Brain pericyte (primary cell): ENCODE data around the gene C1orf94.
"Not testable (repeated sequence)": the region's sequence is repeated elsewhere in the genome, so short reads cannot be mapped to it uniquely, and the experiment has no call there.

Source experiments
- DNase-seq: peaks from one replicate; pipeline ENCODE4 v3.0.0-alpha.2; 2012; ENCODE audit warnings: low read depth, low spot score

Gene C1orf94

GRCh38 chr1:34163792-34164731 lies 12.6 kb upstream of the C1orf94 start:
- DNase-seq = no peak

- DNase-seq = no peak
Measured at GRCh38 chr1:34164771-34165391, 11.8 kb upstream of the C1orf94 start, which contains the start of gene CSMD2. Gene CSMD2 (minus strand): TSS chr1:34165230. CDS start chr1:34165097, 133 bp downstream.

GRCh38 chr1:34165422-34165921 lies 11.2 kb upstream of the C1orf94 start:
- no peak for DNase-seq

GRCh38 chr1:34166191-34166624 lies 10.5 kb upstream of the C1orf94 start:
- DNase-seq = no peak

GRCh38 chr1:34166625-34167361 lies 9.9 kb upstream of the C1orf94 start:
- DNase-seq = no peak

DNA sequence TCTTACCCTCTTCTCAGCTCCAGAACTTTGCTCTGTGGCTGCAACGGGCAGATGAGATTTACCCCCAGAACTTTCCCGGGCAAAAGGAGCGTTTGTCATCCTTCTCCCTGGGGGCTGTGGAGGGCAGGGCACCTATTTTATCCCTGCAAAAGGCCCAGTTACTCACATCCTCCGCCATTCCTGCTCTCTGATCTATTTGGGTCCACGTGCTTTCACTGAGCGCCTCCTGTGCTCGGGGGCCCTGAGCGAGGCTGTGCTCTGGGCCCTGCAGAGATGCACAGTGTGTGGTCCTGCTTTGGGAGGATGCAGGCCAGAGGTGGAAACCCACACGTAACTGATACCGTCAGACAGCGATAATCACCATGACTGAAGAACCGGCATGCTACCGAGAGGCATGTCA lies 9.3 kb upstream of the C1orf94 start:
- DNase-seq = no peak

- no peak for DNase-seq
Measured at GRCh38 chr1:34175744-34176143, 963 bp upstream of the C1orf94 start.

- DNase-seq = no peak
Measured at GRCh38 chr1:34178072-34178471, 1.4 kb downstream of the C1orf94 start.

- DNase-seq = not testable (repeated sequence)
Measured at GRCh38 chr1:34183381-34183780, 6.7 kb downstream of the C1orf94 start.

- DNase-seq = no peak
Measured at GRCh38 chr1:34186741-34187494, 10.2 kb downstream of the C1orf94 start.

DNA sequence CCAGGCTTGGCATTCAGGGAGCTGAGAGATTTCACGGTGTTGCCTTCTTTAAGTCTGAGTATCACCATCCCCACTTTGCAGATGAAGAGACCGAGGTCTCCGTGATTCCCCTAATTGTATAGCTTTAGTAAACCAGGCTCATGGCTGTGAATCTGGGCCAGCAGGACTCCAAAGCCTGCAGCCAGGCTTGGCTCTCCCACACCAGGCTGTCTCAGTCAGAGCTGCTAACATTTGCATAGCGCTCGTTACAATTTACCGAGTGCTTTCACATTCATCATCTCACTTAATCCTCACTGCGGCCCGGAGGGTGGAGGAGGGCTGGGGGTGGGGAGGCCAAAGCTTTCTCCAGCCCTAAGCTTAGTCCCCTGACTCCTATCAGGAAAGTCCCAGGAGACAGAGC lies 11.7 kb downstream of the C1orf94 start:
- no peak for DNase-seq

DNA sequence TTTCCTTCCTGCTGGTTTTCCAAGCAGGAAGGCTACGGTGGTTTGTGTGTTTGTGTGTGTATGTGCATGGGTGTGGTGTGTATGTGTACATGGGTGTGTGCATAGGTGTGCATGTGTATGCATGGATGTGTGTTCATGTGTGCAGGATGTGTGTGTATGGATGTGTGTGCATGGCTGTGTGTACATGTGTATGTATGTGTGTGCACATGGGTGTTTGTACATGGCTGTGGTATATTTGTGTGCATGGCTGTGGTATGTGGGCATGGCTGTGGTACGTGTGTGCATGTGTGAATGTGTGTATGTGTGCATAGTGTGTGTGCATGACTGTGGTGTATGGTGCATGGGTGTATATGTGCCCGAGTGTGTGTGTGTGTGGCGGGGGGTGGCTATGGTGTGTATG lies 12.3 kb downstream of the C1orf94 start:
- DNase-seq = no peak

DNA sequence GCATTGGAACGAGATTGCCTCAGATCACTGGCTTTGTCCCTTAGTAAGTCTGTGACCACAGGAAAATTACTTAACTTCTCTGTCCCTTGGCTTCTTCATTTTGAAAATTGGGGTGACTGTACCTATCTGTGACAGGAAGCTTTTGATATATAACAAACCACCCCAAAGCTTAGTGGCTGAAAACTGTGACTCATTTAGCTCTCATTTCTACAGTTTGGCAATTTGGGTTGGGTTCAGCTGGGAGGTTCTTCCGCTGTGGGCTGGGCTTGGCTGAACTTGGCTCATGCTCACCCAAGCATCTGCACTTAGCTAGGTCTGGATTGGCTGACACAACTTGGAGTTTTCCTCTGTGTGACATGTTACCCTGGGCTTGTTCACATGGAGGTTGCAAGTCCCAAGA lies 14.0 kb downstream of the C1orf94 start:
- DNase-seq = no peak

DNA sequence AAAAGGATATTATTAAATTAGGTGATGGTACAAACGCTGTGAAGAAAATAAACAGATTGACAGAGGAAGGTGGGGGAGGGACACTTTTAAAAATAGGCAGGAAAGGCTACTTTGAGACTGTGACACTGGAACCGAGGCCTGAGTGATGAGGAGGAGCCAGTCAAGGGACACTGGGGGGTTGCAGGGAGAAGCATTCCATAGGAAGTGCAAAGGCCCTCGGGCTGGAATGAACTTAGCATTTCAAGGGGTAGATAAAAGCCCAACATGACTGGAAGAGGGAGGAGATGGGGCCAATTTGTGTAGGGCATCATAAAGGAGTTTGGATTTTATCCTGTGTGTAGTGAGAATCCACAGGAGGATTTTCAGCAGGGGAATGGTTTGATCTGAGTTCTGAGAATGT lies 15.9 kb downstream of the C1orf94 start:
- no peak for DNase-seq

- no peak for DNase-seq
Measured at GRCh38 chr1:34199927-34200326, 23.2 kb downstream of the C1orf94 start.

GRCh38 chr1:34212673-34213072 lies 36.0 kb downstream of the C1orf94 start:
- no peak for DNase-seq

DNA sequence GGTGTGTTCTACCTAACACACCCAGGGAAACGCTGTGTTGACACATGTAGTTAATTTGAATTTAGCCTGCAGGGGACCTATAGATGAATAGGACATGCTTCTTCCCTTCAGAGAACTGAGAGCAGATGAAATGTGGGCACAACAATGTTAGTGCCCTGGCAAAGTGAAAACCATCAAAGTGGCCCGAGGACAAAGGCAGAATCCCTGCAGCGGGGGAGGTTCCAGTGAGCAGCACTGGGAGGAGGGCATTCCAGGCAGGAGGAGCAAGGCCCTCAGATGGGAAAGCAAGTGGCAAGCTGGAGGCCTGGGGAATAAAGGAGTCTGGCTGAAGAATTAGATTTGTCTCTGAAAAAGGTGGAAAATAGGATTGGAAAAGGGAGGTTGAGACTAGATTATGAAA lies 37.2 kb downstream of the C1orf94 start:
- DNase-seq = no peak

- no peak for DNase-seq
Measured at GRCh38 chr1:34231441-34231840, 54.7 kb downstream of the C1orf94 start.

DNA sequence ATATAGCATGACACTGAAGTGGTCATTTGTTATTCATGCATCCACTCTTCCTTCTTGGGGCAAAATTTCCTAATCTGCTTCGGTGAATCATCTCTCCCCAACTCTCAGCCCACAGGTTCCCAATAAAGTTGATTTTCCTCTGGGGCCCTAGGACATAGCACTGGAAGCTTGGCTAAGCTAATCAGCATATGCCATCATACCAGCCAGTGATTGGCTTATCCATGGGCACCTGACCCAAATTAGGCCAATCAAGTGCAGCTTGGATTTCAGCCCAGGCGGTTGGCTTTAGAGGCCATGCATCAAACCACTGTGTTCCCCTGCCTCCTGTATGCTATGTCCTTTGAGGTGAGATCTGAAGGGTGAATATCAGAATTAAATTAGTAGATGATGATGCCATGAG lies 58.9 kb downstream of the C1orf94 start:
- no peak for DNase-seq

GRCh38 chr1:34236089-34236488 lies 59.4 kb downstream of the C1orf94 start:
- DNase-seq = no peak

DNA sequence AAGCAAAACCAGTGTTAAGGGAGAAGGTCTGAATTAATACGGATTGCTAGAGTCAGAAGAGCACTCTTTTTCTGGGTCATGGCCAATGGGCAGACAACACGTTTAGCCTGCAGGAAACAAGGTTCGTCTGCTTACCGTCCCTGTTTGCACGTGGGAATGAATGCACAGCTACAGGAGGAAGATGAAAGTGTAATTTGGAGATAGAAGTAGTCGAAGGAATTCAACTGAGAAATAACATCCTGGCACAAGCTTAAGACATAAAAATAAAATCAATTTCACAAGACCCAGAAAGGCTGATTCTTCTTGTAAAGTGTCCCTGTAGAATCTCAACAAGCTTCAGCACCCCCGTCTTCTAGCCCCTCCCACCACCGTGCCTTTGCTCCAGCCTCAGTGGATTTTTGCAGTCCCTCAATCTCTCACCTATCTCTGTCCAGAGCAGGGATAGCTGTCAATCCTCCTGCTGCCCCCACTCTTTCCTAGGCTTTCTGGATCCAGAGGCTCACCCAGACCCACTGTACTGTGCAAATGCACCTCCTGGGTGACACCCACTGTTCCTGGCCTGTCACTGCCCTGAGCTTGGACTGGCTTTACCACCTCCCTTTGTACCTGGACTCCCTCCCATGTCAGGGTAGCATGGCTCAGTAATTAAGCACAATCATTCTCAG lies 60.6 kb downstream of the C1orf94 start:
- DNase-seq = no peak
